Immature natural killer cell (primary cell): Measurements from ENCODE around the gene THRSP. TPM values are rescaled to one million over a fixed set of nuclear protein-coding genes. Genes with fewer than 3 reads are reported as not detected.

Experiments used
- DNase-seq, 3 donors: peaks; one replicate each; pipeline ENCODE4 v3.0.0; 2022; ENCODE audit warnings: mixed read lengths in 1 of 3
- H3K27ac Mint-ChIP-seq, 6 donors: one replicate each; pipeline ENCODE4 v1.8.0; 2020; ENCODE audit warnings: mixed read lengths in 6 of 6, mild to moderate bottlenecking in 5 of 6, inconsistent platforms in 4 of 6, moderate library complexity in 3 of 6
- H3K27me3 Mint-ChIP-seq, 3 donors: one replicate each; pipeline ENCODE4 v1.8.0; 2020 to 2021; ENCODE audit warnings: low read depth in 3 of 3, mild to moderate bottlenecking in 3 of 3, mixed read lengths in 3 of 3, moderate library complexity in 3 of 3, inconsistent platforms in 1 of 3
- H3K36me3 Mint-ChIP-seq, 3 donors: one replicate each; pipeline ENCODE4 v1.8.0; 2020; ENCODE audit warnings: mixed read lengths in 3 of 3, inconsistent platforms in 2 of 3, mild to moderate bottlenecking in 2 of 3
- H3K4me1 Mint-ChIP-seq, 2 donors: one replicate each; pipeline ENCODE4 v1.8.0; 2020; ENCODE audit warnings: inconsistent platforms in 2 of 2, mild to moderate bottlenecking in 2 of 2, mixed read lengths in 2 of 2, moderate library complexity in 1 of 2
- H3K4me3 Mint-ChIP-seq, 5 donors: one replicate each; pipeline ENCODE4 v1.8.0; 2020; ENCODE audit warnings: mild to moderate bottlenecking in 5 of 5, mixed read lengths in 5 of 5, inconsistent platforms in 3 of 5, moderate library complexity in 3 of 5
- H3K9me3 Mint-ChIP-seq, 6 donors: one replicate each; pipeline ENCODE4 v1.8.0; 2020; ENCODE audit warnings: mild to moderate bottlenecking in 6 of 6, mixed read lengths in 6 of 6, inconsistent platforms in 4 of 6, moderate library complexity in 3 of 6
- polyA plus RNA-seq, 3 donors: library from polyadenylated mRNA; unstranded; fragments of 300-500 nt; fragmentation: Illumina TruSeq; gene quantifications; one replicate each; pipeline ENCODE4 v1.2.3, GENCODE V29; 2021

Gene THRSP
- polyA plus RNA-seq, 3 donors from 2014 or later = 0.18 TPM; not detected in 2

- H3K27ac Mint-ChIP-seq = no peak overlapping the region
- no peaks in the 10 kb centered on the region for H3K27me3 Mint-ChIP-seq
- no peaks in the 10 kb centered on the region for H3K4me1 Mint-ChIP-seq
- H3K9me3 Mint-ChIP-seq = no peaks in the 10 kb centered on the region
- DNase-seq = no peak
- H3K4me3 Mint-ChIP-seq = no peak overlapping the region
- H3K36me3 Mint-ChIP-seq = peaks cover 34 to 38% (median 35%) of the 10 kb centered on the region in 3 donors
Observed at GRCh38 chr11:78109081-78110015, 45.7 kb downstream of the THRSP start.

- H3K27me3 Mint-ChIP-seq = no peaks in the 10 kb centered on the region
- no peak for DNase-seq
- no peaks in the 10 kb centered on the region for H3K4me1 Mint-ChIP-seq
- H3K4me3 Mint-ChIP-seq = no peak overlapping the region
- no peak overlapping the region for H3K27ac Mint-ChIP-seq
- H3K36me3 Mint-ChIP-seq = peaks cover 34 to 37% (median 35%) of the 10 kb centered on the region in 3 donors
- H3K9me3 Mint-ChIP-seq = no peaks in the 10 kb centered on the region
Observed at GRCh38 chr11:78110351-78110750, 46.7 kb downstream of the THRSP start.

DNA sequence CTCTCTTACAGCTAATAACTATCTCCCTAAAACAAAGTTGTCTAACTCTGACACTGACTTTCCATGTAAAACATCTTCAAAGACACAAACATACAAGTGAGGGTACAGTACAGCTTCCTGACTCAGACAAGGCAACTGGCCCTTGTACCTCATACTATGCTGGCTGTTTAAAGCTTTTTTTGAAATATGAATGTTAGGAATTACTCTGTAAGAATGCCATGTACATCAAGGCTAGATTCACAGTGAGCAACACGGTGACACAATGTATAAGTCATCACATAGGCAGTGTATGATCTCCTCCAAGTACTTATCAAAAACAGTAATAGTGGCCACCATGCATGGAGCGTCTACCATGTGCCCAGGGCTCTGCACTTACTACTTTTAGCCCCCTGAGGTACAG lies 47.2 kb downstream of the THRSP start:
- no peak for DNase-seq
- no peaks in the 10 kb centered on the region for H3K4me1 Mint-ChIP-seq
- H3K4me3 Mint-ChIP-seq = no peak overlapping the region
- no peaks in the 10 kb centered on the region for H3K9me3 Mint-ChIP-seq
- H3K27ac Mint-ChIP-seq = no peak overlapping the region
- peaks cover 34 to 37% (median 35%) of the 10 kb centered on the region in 3 donors for H3K36me3 Mint-ChIP-seq
- H3K27me3 Mint-ChIP-seq = no peaks in the 10 kb centered on the region

DNA sequence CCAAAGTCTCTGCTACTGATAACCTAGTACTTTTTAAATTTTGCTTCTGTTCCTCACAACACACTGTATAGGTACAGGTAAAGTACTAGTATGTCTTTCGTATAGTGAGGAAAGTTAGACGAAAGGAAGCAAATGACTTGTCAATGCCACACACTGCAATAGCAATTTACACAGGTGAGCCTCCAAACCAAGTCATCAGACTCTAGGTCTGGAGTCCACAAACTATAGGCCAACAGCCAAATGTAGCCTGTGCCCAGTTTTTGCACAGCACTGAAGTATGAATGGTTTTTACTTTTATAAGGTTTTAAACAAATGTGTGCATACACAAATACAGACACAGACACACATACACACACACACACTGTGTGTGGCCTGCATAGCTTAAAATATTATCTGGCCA lies 47.6 kb downstream of the THRSP start:
- no peaks in the 10 kb centered on the region for H3K4me1 Mint-ChIP-seq
- no peaks in the 10 kb centered on the region for H3K9me3 Mint-ChIP-seq
- no peak overlapping the region for H3K27ac Mint-ChIP-seq
- no peak overlapping the region for H3K4me3 Mint-ChIP-seq
- DNase-seq = no peak
- H3K27me3 Mint-ChIP-seq = no peaks in the 10 kb centered on the region
- peaks cover 33 to 36% (median 35%) of the 10 kb centered on the region in 3 donors for H3K36me3 Mint-ChIP-seq

GRCh38 chr11:78112582-78113275 lies 49.1 kb downstream of the THRSP start:
- Mint-ChIP-seq H3K36me3 (peaks cover 27 to 34% (median 31%) of the 10 kb centered on the region in 3 donors), H3K4me3 (no peak overlapping the region), H3K4me1 (no peaks in the 10 kb centered on the region), H3K27me3 (no peaks in the 10 kb centered on the region), H3K9me3 (no peaks in the 10 kb centered on the region), H3K27ac (no peak overlapping the region)
- no peak for DNase-seq

Other genes starting within 250 kb of the THRSP start
- 10 to 100 TPM; 16.4 to 50.2 (median 37.0) TPM for gene RSF1, start 243.1 kb upstream of the THRSP start, polyA plus RNA-seq
- gene AAMDC, start 242.7 kb upstream of the THRSP start, polyA plus RNA-seq = 10 to 100 TPM; 14.8 to 23.7 (median 18.1) TPM
- 10 to 100 TPM; 27.1 to 57.8 (median 42.4) TPM for gene INTS4, start 69.2 kb upstream of the THRSP start, polyA plus RNA-seq
- under 1 TPM in 1 of 3 donors, not detected in 2; 0.82 TPM for gene KCTD14, start 40.6 kb upstream of the THRSP start, polyA plus RNA-seq
- gene NDUFC2, start 16.0 kb downstream of the THRSP start, polyA plus RNA-seq = 100 to 1,000 TPM; 172 to 320 (median 243) TPM
- 10 to 100 TPM; 38.7 to 55.3 (median 40.0) TPM for gene ALG8, start 75.8 kb downstream of the THRSP start, polyA plus RNA-seq
- gene KCTD21, start 124.8 kb downstream of the THRSP start, polyA plus RNA-seq = 1 to 10 TPM in 1 of 3 donors, under 1 TPM in 1, not detected in 1; 0.44 to 1.1 TPM
- under 1 TPM in 2 of 3 donors, not detected in 1; 0.20 to 0.27 TPM for gene USP35, start 125.1 kb downstream of the THRSP start, polyA plus RNA-seq